Measurements from ENCODE around the gene SORT1. TPM values are rescaled to one million over a fixed set of nuclear protein-coding genes. Genes with fewer than 3 reads are reported as not detected.

The SORT1 gene
- total and polyA plus RNA-seq, 8 donors, result 4.6 to 481 (median 36.6) TPM

DNA sequence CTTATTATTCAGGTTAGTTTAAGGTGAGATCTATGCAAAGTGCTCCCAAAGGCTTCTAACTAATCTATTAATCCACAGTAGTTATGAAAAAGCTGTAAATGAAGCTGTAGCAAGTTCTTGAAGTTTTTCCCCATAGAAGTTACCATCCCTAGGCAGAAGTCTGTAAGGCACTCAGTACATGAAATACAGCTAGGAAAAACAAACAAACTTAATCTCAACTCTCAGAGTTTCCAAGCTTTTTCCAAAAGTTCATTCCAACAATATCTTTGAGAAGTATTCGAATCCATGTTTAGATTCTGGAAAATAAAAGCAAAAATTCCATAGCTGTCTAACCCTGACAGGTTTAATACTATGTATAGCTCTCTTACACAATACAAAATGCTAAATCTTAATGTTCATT, 41.2 kb downstream of the SORT1 start:
- peak overlapping the region in 1 of 5 donors; percentile 18 for H3K27ac ChIP-seq
- H3K36me3 ChIP-seq, result peaks cover 11 to 27% (median 23%) of the 10 kb centered on the region in 4 donors
- DNase-seq, result no peak
- WGBS, 5 donors, result 8 to 33% (median 20%) methylated on average over 1 of the region's 1 CpG
- H3K4me1 ChIP-seq, result peaks cover 0 to 23% (median 9%) of the 10 kb centered on the region in 4 donors
- TF ChIP-seq POLR2A (IDR thresholded peaks at IDR 0.05) (no peak), EP300 (IDR thresholded peaks at IDR 0.05) (no peak), POLR2AphosphoS5 (IDR thresholded peaks at IDR 0.05) (no peak)
- TF ChIP-seq, protein P1, sequence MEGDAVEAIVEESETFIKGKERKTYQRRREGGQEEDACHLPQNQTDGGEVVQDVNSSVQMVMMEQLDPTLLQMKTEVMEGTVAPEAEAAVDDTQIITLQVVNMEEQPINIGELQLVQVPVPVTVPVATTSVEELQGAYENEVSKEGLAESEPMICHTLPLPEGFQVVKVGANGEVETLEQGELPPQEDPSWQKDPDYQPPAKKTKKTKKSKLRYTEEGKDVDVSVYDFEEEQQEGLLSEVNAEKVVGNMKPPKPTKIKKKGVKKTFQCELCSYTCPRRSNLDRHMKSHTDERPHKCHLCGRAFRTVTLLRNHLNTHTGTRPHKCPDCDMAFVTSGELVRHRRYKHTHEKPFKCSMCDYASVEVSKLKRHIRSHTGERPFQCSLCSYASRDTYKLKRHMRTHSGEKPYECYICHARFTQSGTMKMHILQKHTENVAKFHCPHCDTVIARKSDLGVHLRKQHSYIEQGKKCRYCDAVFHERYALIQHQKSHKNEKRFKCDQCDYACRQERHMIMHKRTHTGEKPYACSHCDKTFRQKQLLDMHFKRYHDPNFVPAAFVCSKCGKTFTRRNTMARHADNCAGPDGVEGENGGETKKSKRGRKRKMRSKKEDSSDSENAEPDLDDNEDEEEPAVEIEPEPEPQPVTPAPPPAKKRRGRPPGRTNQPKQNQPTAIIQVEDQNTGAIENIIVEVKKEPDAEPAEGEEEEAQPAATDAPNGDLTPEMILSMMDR (IDR thresholded peaks at IDR 0.05), result no peak
- H3K4me3 ChIP-seq, result no peak overlapping the region
- H3K27me3 ChIP-seq, result no peaks in the 10 kb centered on the region
- intact Hi-C loops (cut with DNase I; ENCODE audit: low total_unique reads), result no loop called here
- no peaks in the 10 kb centered on the region for H3K9me3 ChIP-seq

GRCh38 chr1:109354929-109355328, 42.8 kb downstream of the SORT1 start:
- H3K4me3 ChIP-seq, result no peak overlapping the region
- peaks cover 0 to 20% (median 9%) of the 10 kb centered on the region in 4 donors for H3K4me1 ChIP-seq
- DNase-seq, result no peak
- WGBS, 5 donors, result 94 to 99% (median 95%) methylated on average over 3 of the region's 3 CpGs
- no peak overlapping the region for H3K27ac ChIP-seq
- intact Hi-C loops (cut with DNase I; ENCODE audit: low total_unique reads), result no loop called here
- H3K9me3 ChIP-seq, result no peaks in the 10 kb centered on the region
- TF ChIP-seq EP300 (IDR thresholded peaks at IDR 0.05) (no peak), POLR2A (IDR thresholded peaks at IDR 0.05) (no peak), POLR2AphosphoS5 (IDR thresholded peaks at IDR 0.05) (no peak)
- TF ChIP-seq, protein P1 (IDR thresholded peaks at IDR 0.05), result no peak
- H3K36me3 ChIP-seq, result peaks cover 18 to 43% (median 39%) of the 10 kb centered on the region in 4 donors
- no peaks in the 10 kb centered on the region for H3K27me3 ChIP-seq

DNA sequence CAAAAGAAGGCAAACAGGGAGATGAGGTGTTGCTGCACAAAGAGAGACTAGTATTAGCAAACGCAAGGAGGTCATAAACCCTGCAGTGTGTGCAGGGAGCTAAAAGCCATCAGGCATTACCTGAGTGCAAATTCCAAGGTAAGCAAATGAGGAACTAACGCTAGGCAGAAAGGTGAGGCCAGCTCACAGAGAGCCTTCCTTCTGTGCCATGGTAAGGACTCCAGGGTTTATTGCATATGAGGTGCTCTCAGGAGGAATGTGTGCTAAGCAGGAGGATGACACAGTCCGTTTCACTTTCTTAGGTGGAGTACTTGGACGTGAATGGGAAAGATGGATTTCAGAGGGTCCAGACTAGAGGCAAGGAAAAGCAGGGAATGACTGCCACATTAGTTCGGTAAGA, 46.3 kb downstream of the SORT1 start:
- no peak overlapping the region for H3K4me3 ChIP-seq
- no peak for TF ChIP-seq POLR2AphosphoS5 (IDR thresholded peaks at IDR 0.05)
- TF ChIP-seq EP300 (IDR thresholded peaks at IDR 0.05), result no peak
- TF ChIP-seq POLR2A (IDR thresholded peaks at IDR 0.05), result no peak
- TF ChIP-seq, protein P1 (IDR thresholded peaks at IDR 0.05), result no peak
- peaks cover 25 to 77% (median 68%) of the 10 kb centered on the region in 4 donors for H3K36me3 ChIP-seq
- no peaks in the 10 kb centered on the region for H3K27me3 ChIP-seq
- intact Hi-C loops (cut with DNase I; ENCODE audit: low total_unique reads), result no loop called here
- DNase-seq, result peak in 1 of 2 donors; percentile 8
- 80 to 94% (median 90%) methylated on average over 5 of the region's 5 CpGs for WGBS, 5 donors
- H3K9me3 ChIP-seq, result no peaks in the 10 kb centered on the region
- H3K27ac ChIP-seq, result no peak overlapping the region
- peaks cover 0 to 3% (median 1%) of the 10 kb centered on the region in 4 donors for H3K4me1 ChIP-seq

GRCh38 chr1:109350655-109351054, 47.1 kb downstream of the SORT1 start:
- intact Hi-C loops (cut with DNase I; ENCODE audit: low total_unique reads), result no loop called here
- H3K27me3 ChIP-seq, result no peaks in the 10 kb centered on the region
- DNase-seq, result no peak
- no peak overlapping the region for H3K27ac ChIP-seq
- H3K36me3 ChIP-seq, result peaks cover 25 to 85% (median 76%) of the 10 kb centered on the region in 4 donors
- TF ChIP-seq POLR2A (IDR thresholded peaks at IDR 0.05) (no peak), POLR2AphosphoS5 (IDR thresholded peaks at IDR 0.05) (no peak), EP300 (IDR thresholded peaks at IDR 0.05) (no peak)
- TF ChIP-seq, protein P1 (IDR thresholded peaks at IDR 0.05), result no peak
- no peak overlapping the region for H3K4me3 ChIP-seq
- WGBS, 5 donors, result 69 to 96% (median 78%) methylated on average over 1 of the region's 1 CpG
- H3K4me1 ChIP-seq, result no peaks in the 10 kb centered on the region
- no peaks in the 10 kb centered on the region for H3K9me3 ChIP-seq
